ENCODE measurements around the gene ENAH.

ENAH gene

DNA sequence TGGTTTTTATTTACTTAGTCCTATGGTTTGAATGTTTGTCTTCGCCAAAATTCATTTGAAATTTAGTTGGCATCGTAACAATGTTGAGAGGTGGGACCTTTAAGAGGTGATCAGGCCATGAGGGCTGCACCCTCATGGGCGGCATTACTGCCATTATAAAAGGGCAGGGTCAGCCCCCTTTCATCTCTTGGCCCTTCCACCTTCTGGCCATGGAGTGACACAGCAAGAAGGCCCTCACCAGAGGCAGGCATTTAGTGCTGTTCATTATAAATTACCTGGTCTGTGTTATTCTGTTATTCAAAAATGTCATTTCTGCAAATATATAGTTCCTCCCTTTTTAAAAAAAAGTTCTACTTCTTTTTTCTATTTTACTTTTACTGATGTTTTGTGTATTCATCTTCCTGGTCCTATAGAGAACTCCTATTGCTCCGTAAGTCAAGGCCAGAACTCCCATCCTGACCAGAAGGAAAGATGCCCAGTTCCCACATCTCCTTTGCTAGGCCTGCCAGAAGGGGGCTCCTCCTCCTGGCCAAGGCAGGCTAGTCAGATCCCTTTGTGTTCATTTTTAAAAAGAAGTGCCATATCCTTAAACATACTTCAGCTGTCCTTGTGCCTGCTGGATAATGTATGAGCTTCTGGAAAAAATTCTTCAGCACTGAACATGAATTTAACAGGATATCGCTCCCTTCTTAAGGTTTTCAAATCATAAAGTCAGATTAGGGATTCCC is 215.0 kb downstream of the ENAH start:
- H3F3A ChIP-seq (ENCODE audit: insufficient read depth, low read length) = no peaks in the 10 kb centered on the region
- peaks cover 45% of the 10 kb centered on the region for H3K4me1 ChIP-seq (ENCODE audit: insufficient read depth, low read length, severe bottlenecking)
- no peaks in the 10 kb centered on the region for H3K27me3 ChIP-seq (ENCODE audit: insufficient read depth, low read length)
- H3K9ac ChIP-seq (ENCODE audit: low read length) = no peak overlapping the region
- TF ChIP-seq, protein P1, sequence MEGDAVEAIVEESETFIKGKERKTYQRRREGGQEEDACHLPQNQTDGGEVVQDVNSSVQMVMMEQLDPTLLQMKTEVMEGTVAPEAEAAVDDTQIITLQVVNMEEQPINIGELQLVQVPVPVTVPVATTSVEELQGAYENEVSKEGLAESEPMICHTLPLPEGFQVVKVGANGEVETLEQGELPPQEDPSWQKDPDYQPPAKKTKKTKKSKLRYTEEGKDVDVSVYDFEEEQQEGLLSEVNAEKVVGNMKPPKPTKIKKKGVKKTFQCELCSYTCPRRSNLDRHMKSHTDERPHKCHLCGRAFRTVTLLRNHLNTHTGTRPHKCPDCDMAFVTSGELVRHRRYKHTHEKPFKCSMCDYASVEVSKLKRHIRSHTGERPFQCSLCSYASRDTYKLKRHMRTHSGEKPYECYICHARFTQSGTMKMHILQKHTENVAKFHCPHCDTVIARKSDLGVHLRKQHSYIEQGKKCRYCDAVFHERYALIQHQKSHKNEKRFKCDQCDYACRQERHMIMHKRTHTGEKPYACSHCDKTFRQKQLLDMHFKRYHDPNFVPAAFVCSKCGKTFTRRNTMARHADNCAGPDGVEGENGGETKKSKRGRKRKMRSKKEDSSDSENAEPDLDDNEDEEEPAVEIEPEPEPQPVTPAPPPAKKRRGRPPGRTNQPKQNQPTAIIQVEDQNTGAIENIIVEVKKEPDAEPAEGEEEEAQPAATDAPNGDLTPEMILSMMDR (IDR thresholded peaks at IDR 0.05; ENCODE audit: low read length) = peak; percentile 33; the same call in 1 of the 2 replicates
- TF ChIP-seq EZH2 (IDR thresholded peaks at IDR 0.05; ENCODE audit: borderline replicate concordance, low read length) = no peak
- no peak overlapping the region for H2AFZ ChIP-seq (ENCODE audit: low read length)
- H3K79me2 ChIP-seq (ENCODE audit: insufficient read depth, low read length) = no peaks in the 10 kb centered on the region
- H3K9me3 ChIP-seq (ENCODE audit: low read length) = no peaks in the 10 kb centered on the region
- no peak overlapping the region for H3K4me3 ChIP-seq (ENCODE audit: low read depth, low read length, poor library complexity, severe bottlenecking)
- H3K4me2 ChIP-seq (ENCODE audit: low read length) = no peak overlapping the region
- no peaks in the 10 kb centered on the region for H3K9me2 ChIP-seq (ENCODE audit: low read depth, low read length)
- no peak overlapping the region for H3K27ac ChIP-seq (ENCODE audit: low read depth, low read length, poor library complexity, severe bottlenecking)
- H3K36me3 ChIP-seq (ENCODE audit: insufficient read depth, low read length) = no peaks in the 10 kb centered on the region
- H4K20me1 ChIP-seq (ENCODE audit: insufficient read depth, low read length) = no peaks in the 10 kb centered on the region
